22Rv1 (cell line): ENCODE measurements around the gene MORC2.

ENCODE experiments used
- ZFX ChIP-seq: fragments of 450-650 bp; IDR thresholded peaks from 2 replicates; pipeline ENCODE4 v1.6.1; 2017; ENCODE audit warnings: antibody characterized with exemption, borderline replicate concordance
- TF ChIP-seq, protein P1 (sequence below): fragments of 450-650 bp; IDR thresholded peaks from 2 replicates; pipeline ENCODE4 v1.5.1; 2017; ENCODE audit warnings: mild to moderate bottlenecking

DNA sequence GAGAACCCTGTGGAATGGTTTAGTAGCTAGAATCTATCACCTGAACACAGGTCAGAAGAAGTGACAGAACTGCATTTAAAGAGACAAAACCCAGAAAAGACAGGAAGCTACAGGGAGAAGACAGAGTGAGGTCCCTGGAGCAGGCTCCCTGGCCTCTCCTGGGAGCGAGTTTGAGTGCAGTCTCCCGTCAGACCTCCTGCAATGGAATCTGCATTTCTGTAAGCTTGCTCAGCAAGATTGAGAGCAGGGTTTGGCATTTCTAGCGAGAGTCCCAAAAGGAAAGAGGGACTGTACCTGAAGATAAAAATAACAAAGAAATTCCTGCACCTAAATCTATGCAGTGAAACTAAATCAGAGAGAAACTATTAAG is 74.2 kb downstream of the MORC2 start:
- TF ChIP-seq, protein P1, sequence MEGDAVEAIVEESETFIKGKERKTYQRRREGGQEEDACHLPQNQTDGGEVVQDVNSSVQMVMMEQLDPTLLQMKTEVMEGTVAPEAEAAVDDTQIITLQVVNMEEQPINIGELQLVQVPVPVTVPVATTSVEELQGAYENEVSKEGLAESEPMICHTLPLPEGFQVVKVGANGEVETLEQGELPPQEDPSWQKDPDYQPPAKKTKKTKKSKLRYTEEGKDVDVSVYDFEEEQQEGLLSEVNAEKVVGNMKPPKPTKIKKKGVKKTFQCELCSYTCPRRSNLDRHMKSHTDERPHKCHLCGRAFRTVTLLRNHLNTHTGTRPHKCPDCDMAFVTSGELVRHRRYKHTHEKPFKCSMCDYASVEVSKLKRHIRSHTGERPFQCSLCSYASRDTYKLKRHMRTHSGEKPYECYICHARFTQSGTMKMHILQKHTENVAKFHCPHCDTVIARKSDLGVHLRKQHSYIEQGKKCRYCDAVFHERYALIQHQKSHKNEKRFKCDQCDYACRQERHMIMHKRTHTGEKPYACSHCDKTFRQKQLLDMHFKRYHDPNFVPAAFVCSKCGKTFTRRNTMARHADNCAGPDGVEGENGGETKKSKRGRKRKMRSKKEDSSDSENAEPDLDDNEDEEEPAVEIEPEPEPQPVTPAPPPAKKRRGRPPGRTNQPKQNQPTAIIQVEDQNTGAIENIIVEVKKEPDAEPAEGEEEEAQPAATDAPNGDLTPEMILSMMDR = no peak
- no peak for TF ChIP-seq ZFX
